HepG2 (cell line): ENCODE data around the gene NCBP3. TPM values are rescaled to one million over a fixed set of nuclear protein-coding genes. Genes with fewer than 3 reads are reported as not detected.

Experiments used
- AHR ChIP-seq: IDR thresholded peaks from 2 replicates; pipeline ENCODE4 v1.6.1; 2018; ENCODE audit warnings: missing genetic modification reagents, missing compliant biosample characterization
- ATF7 ChIP-seq, 2 experiments: fragments of 450-650 bp in 1 of 2; sonication (generic) in 1 of 2; formaldehyde crosslinking in 1 of 2; IDR thresholded peaks; 2 replicates each; pipeline versions ENCODE4 v1.4.0 to v1.6.1; 2016 to 2020; ENCODE audit warnings: antibody characterized with exemption in 1 of 2, mild to moderate bottlenecking in 1 of 2, missing genetic modification reagents in 1 of 2
- GABPB1 ChIP-seq: IDR thresholded peaks from 2 replicates; pipeline ENCODE4 v1.6.1; 2016; ENCODE audit warnings: mild to moderate bottlenecking, missing genetic modification reagents, moderate library complexity, missing compliant biosample characterization
- KLF12 ChIP-seq: sonication (generic); formaldehyde crosslinking; IDR thresholded peaks from 2 replicates; pipeline ENCODE4 v1.4.0; 2020; ENCODE audit warnings: missing genetic modification reagents, borderline replicate concordance
- POGZ ChIP-seq: sonication (generic); formaldehyde crosslinking; IDR thresholded peaks from 2 replicates; pipeline ENCODE4 v1.4.0; 2020; ENCODE audit warnings: mild to moderate bottlenecking, missing genetic modification reagents
- POLR2G ChIP-seq: fragments of 200-400 bp; formaldehyde crosslinking; IDR thresholded peaks from 2 replicates; pipeline ENCODE4 v1.6.1; 2018; ENCODE audit warnings: mild to moderate bottlenecking, low read depth, low read length, moderate library complexity
- RXRB ChIP-seq: IDR thresholded peaks from 2 replicates; pipeline ENCODE4 v1.6.1; 2016; ENCODE audit warnings: borderline replicate concordance, missing genetic modification reagents, missing compliant biosample characterization
- SP2 ChIP-seq: sonication (generic); formaldehyde crosslinking; IDR thresholded peaks from 2 replicates; pipeline ENCODE4 v1.5.1; 2020; ENCODE audit warnings: mild to moderate bottlenecking, missing genetic modification reagents
- SRF ChIP-seq: IDR thresholded peaks from 2 replicates; pipeline ENCODE4 v1.6.1; 2011; ENCODE audit warnings: mild to moderate bottlenecking, low read depth, low read length, moderate library complexity
- TMF1 ChIP-seq: sonication (generic); formaldehyde crosslinking; IDR thresholded peaks from 2 replicates; pipeline ENCODE4 v1.8.1; 2022; ENCODE audit warnings: low read depth, missing genetic modification reagents
- YEATS4 ChIP-seq: sonication (generic); formaldehyde crosslinking; IDR thresholded peaks from 2 replicates; pipeline ENCODE4 v1.4.0; 2020; ENCODE audit warnings: missing genetic modification reagents, borderline replicate concordance
- ZNF205 ChIP-seq: IDR thresholded peaks from 2 replicates; pipeline ENCODE4 v1.6.1; 2018; ENCODE audit warnings: missing biosample characterization, missing genetic modification reagents
- ZNF317 ChIP-seq: sonication (generic); formaldehyde crosslinking; IDR thresholded peaks from 2 replicates; pipeline ENCODE4 v1.5.0; 2020; ENCODE audit warnings: mild to moderate bottlenecking, missing genetic modification reagents
- ZNF546 ChIP-seq: sonication (generic); formaldehyde crosslinking; conservative IDR thresholded peaks from 2 replicates; pipeline ENCODE4 v1.8.1; 2023; ENCODE audit warnings: mild to moderate bottlenecking, missing genetic modification reagents
- ZNF790 ChIP-seq: sonication (generic); formaldehyde crosslinking; IDR thresholded peaks from 2 replicates; pipeline ENCODE4 v1.8.0; 2022; ENCODE audit warnings: missing genetic modification reagents, mild to moderate bottlenecking, borderline replicate concordance
- polyA plus RNA-seq, 8 experiments: library from polyadenylated mRNA; depleted of rRNA in 3 of 8; stranded (reverse) in 7 of 8; unstranded in 1 of 8; fragments of >200 nt; fragmentation: Illumina TruSeq in 4 of 8; extraction: Trizol in 4 of 8; gene quantifications; 2 replicates each; pipeline versions ENCODE4 v1.2.1 to v1.2.3, GENCODE V29; 2011 to 2016; ENCODE audit warnings: low read depth in 4 of 8, missing spikeins in 1 of 8, mixed read lengths in 1 of 8; ENCODE audit not compliant: insufficient read depth in 1 of 8
- total RNA-seq, 5 experiments: library from RNA; depleted of rRNA; stranded (reverse); fragments of >200 nt; fragmentation: Illumina TruSeq; extraction: Trizol; gene quantifications; 2 replicates each; pipeline ENCODE4 v1.2.3, GENCODE V29; 2016; ENCODE audit warnings: low read depth in 1 of 5
- TF ChIP-seq, protein P1 (sequence below): sonication (generic); formaldehyde crosslinking; IDR thresholded peaks from 2 replicates; pipeline ENCODE4 v1.4.0; 2020; ENCODE audit warnings: missing genetic modification reagents, borderline replicate concordance
- TF ChIP-seq, protein P2 (sequence below): sonication (generic); formaldehyde crosslinking; IDR thresholded peaks from 2 replicates; pipeline ENCODE4 v1.4.0; 2020; ENCODE audit warnings: missing genetic modification reagents
- TF ChIP-seq, protein P3 (sequence below): IDR thresholded peaks from 2 replicates; pipeline ENCODE4 v1.6.1; 2018; ENCODE audit warnings: missing genetic modification reagents
- TF ChIP-seq, protein P4 (sequence below): IDR thresholded peaks from 2 replicates; pipeline ENCODE4 v1.6.1; 2016; ENCODE audit warnings: mild to moderate bottlenecking, missing biosample characterization, missing genetic modification reagents
- TF ChIP-seq, protein P5 (sequence below): sonication (generic); formaldehyde crosslinking; IDR thresholded peaks from 2 replicates; pipeline ENCODE4 v1.4.0; 2020; ENCODE audit warnings: mild to moderate bottlenecking, missing genetic modification reagents

NCBP3 gene
- total and polyA plus RNA-seq, 2 of the 13 experiments (the other 11 are each of a cell fraction or from before 2014, with no cell fraction given) = 19.5 to 24.8 TPM

DNA sequence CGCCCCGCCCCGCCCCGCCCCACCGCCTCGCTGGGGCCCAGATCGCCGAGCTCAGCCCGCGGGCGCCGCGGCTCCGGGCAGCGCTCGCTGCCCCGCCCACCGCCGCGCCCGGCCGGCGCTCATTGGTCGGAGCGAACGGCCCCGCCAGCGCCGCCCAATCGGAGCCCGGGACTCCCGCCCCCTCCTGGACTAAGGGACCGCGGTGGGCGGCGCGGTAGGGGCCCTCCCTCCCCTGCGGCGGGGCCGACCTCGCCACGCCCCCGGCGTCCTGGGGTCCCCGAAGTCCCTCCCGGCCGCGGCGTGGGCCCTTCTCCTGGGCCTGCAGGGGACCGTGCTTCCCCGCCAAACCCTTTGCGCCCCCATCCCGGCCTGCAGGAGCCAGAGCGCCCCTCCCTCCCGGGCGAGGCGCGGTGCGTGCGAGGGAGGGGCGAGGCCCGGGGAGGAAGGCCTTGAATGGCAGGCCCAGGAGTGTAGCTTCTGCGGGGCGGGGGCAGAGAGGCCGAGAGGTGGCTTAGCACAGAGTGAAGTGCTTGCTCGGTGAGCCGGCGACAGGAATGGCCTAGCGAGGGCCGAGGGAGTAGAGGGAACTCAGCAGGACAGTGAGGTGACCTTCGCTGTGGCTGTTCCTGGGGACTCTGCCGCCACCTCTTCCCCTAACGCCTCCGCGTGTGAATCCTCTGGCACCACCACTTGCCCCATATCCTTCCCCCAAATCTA, 47.1 kb upstream of the NCBP3 start, which contains the start of gene CAMKK1 (continued):
- TF ChIP-seq, protein P1, sequence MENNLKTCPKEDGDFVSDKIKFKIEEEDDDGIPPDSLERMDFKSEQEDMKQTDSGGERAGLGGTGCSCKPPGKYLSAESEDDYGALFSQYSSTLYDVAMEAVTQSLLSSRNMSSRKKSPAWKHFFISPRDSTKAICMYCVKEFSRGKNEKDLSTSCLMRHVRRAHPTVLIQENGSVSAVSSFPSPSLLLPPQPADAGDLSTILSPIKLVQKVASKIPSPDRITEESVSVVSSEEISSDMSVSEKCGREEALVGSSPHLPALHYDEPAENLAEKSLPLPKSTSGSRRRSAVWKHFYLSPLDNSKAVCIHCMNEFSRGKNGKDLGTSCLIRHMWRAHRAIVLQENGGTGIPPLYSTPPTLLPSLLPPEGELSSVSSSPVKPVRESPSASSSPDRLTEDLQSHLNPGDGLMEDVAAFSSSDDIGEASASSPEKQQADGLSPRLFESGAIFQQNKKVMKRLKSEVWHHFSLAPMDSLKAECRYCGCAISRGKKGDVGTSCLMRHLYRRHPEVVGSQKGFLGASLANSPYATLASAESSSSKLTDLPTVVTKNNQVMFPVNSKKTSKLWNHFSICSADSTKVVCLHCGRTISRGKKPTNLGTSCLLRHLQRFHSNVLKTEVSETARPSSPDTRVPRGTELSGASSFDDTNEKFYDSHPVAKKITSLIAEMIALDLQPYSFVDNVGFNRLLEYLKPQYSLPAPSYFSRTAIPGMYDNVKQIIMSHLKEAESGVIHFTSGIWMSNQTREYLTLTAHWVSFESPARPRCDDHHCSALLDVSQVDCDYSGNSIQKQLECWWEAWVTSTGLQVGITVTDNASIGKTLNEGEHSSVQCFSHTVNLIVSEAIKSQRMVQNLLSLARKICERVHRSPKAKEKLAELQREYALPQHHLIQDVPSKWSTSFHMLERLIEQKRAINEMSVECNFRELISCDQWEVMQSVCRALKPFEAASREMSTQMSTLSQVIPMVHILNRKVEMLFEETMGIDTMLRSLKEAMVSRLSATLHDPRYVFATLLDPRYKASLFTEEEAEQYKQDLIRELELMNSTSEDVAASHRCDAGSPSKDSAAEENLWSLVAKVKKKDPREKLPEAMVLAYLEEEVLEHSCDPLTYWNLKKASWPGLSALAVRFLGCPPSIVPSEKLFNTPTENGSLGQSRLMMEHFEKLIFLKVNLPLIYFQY = 0 out of 2 replicates have a peak, but pooled peaks have one; percentile 30
- peak; percentile 41; the same call in 1 of the 2 replicates for TF ChIP-seq RXRB (CRISPR knock-in tag)
- peak; percentile 62; the same call in 1 of the 2 replicates for TF ChIP-seq POGZ (CRISPR knock-in tag)
- peak; percentile 17; the same call in 1 of the 2 replicates for TF ChIP-seq ZNF790 (CRISPR knock-in tag)
- TF ChIP-seq, protein P2, sequence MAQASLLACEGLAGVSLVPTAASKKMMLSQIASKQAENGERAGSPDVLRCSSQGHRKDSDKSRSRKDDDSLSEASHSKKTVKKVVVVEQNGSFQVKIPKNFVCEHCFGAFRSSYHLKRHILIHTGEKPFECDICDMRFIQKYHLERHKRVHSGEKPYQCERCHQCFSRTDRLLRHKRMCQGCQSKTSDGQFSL (CRISPR knock-in tag) = no peak
- TF ChIP-seq KLF12 (CRISPR knock-in tag) = 0 out of 2 replicates have a peak, but pooled peaks have one; percentile 35
- TF ChIP-seq ZNF317 (CRISPR knock-in tag) = no peak
- peak; percentile 80 for TF ChIP-seq SP2 (CRISPR knock-in tag)
- TF ChIP-seq AHR = peak; percentile 48; the same call in 1 of the 2 replicates
- 0 out of 2 replicates have a peak, but pooled peaks have one; percentile 45 for TF ChIP-seq ZNF546 (CRISPR knock-in tag)
- peak; percentile 47; the same call in 1 of the 2 replicates for TF ChIP-seq YEATS4 (CRISPR knock-in tag)
- TF ChIP-seq, protein P3, sequence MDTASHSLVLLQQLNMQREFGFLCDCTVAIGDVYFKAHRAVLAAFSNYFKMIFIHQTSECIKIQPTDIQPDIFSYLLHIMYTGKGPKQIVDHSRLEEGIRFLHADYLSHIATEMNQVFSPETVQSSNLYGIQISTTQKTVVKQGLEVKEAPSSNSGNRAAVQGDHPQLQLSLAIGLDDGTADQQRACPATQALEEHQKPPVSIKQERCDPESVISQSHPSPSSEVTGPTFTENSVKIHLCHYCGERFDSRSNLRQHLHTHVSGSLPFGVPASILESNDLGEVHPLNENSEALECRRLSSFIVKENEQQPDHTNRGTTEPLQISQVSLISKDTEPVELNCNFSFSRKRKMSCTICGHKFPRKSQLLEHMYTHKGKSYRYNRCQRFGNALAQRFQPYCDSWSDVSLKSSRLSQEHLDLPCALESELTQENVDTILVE = no peak
- 0 out of 2 replicates have a peak, but pooled peaks have one; percentile 18 for TF ChIP-seq SRF
- 0 out of 2 replicates have a peak, but pooled peaks have one; percentile 31 for TF ChIP-seq TMF1 (CRISPR knock-in tag)
- TF ChIP-seq ATF7 (IDR thresholded peaks at IDR 0.05) = no peak
- 0 out of 2 replicates have a peak, but pooled peaks have one; percentile 22 for TF ChIP-seq ATF7 (CRISPR knock-in tag; IDR thresholded peaks at IDR 0.05)
- TF ChIP-seq GABPB1 (CRISPR knock-in tag) = peak; percentile 70; the same call in 1 of the 2 replicates
- TF ChIP-seq, protein P4, sequence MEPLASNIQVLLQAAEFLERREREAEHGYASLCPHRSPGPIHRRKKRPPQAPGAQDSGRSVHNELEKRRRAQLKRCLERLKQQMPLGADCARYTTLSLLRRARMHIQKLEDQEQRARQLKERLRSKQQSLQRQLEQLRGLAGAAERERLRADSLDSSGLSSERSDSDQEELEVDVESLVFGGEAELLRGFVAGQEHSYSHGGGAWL = peak; percentile 81
- peak; percentile 56 for TF ChIP-seq ZNF205 (CRISPR knock-in tag)
- TF ChIP-seq POLR2G = peak; percentile 37; the same call in 1 of the 2 replicates
- TF ChIP-seq, protein P5, sequence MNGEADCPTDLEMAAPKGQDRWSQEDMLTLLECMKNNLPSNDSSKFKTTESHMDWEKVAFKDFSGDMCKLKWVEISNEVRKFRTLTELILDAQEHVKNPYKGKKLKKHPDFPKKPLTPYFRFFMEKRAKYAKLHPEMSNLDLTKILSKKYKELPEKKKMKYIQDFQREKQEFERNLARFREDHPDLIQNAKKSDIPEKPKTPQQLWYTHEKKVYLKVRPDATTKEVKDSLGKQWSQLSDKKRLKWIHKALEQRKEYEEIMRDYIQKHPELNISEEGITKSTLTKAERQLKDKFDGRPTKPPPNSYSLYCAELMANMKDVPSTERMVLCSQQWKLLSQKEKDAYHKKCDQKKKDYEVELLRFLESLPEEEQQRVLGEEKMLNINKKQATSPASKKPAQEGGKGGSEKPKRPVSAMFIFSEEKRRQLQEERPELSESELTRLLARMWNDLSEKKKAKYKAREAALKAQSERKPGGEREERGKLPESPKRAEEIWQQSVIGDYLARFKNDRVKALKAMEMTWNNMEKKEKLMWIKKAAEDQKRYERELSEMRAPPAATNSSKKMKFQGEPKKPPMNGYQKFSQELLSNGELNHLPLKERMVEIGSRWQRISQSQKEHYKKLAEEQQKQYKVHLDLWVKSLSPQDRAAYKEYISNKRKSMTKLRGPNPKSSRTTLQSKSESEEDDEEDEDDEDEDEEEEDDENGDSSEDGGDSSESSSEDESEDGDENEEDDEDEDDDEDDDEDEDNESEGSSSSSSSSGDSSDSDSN (CRISPR knock-in tag) = peak; percentile 52; the same call in 1 of the 2 replicates
